ENCODE data around the gene BAHD1.

- TF ChIP-seq POLR2A (IDR thresholded peaks at IDR 0.05) (no peak), EP300 (IDR thresholded peaks at IDR 0.05) (no peak), CTCF (IDR thresholded peaks at IDR 0.05) (no peak)
Observed at GRCh38 chr15:40415226-40415625, 25.5 kb upstream of the BAHD1 start.

All from ovary (tissue), 3 donors.